GM18867 (cell line): ENCODE data around the gene SLC16A6.
"Not testable (repeated sequence)": the region's sequence is repeated elsewhere in the genome, so short reads cannot be mapped to it uniquely, and the experiment has no call there.

Experiments
- ATAC-seq: cut with Tn5 transposase; IDR thresholded peaks from one replicate; pipeline ENCODE4 v1.9.1; 2021; ENCODE audit warnings: mild to moderate bottlenecking, moderate library complexity; ENCODE audit not compliant: unreplicated experiment

Gene SLC16A6

DNA sequence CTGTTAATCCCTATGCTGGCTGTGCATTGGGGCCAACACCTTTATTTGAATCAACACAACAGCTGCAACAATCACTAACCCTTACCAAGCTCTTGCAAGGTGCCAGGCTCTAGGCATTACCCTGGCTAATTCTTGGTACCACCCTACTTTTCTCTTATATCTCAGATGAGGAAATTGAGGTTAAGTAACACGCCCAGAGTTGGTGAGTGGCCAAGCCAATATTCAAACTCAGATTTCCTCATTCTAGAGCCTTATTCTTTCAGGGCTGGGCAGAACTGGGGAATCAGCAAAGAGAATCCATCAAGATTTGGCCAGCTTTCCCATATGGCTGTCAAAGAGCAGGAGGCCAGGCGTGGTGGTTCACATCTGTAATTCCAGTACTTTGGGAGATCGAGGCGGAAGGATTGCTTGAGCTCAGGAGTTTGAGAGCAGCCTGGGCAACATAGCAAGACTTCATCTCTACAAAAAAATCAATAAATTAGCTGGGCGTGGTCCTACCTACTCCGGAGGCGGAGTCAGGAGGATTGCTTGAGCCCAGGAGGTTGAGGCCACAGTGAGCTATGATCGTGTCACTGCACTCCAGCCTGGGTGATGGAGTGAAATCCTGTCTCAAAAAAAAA lies 24.1 kb upstream of the SLC16A6 start:
- no peak for ATAC-seq

DNA sequence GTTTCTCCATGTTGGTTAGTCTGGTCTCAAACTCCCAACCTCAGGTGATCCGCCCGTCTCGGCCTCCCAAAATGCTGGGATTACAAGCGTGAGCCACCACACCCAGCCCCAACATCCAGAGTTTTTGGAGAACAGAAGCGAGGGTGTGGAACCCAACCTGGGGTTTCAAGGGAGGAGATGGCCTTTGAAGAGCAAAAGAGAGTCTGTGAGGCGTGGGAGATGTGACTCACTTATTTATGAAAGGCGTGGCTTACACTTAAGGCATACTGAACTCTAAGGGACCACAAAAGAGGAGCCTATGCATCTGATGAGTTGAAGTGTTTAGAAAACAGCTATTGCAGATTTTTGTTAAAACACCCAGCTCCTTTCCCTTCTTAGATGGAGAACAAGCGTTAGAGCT lies 19.2 kb upstream of the SLC16A6 start:
- ATAC-seq = no peak

DNA sequence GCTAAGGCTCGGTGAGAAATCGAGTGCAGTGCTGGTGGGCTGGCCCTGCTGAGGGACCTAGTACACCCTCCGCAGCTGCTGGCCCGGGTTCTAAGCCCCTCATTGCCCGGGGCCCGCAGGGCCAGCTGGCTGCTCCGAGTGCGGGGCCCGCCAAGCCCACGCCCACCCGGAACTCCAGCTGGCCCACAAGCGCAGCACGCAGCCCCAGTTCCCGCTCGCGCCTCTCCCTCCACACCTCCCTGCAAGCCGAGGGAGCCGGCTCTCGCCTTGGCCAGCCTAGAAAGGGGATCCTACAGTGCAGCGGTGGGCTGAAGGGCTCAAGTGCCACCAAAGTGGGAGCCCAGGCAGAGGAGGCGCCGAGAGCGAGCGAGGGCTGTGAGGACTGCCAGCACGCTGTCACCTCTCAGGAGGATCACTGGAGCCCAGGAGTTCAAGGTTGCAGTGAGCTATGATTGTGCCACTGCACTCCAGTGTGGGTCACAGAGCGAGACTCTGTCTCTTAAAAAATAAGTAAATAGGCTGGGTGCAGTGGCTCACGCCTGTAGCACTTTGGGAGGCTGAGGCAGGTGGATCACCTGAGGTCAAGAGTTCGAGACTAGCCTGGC lies 18.2 kb upstream of the SLC16A6 start:
- ATAC-seq = not testable (repeated sequence)

DNA sequence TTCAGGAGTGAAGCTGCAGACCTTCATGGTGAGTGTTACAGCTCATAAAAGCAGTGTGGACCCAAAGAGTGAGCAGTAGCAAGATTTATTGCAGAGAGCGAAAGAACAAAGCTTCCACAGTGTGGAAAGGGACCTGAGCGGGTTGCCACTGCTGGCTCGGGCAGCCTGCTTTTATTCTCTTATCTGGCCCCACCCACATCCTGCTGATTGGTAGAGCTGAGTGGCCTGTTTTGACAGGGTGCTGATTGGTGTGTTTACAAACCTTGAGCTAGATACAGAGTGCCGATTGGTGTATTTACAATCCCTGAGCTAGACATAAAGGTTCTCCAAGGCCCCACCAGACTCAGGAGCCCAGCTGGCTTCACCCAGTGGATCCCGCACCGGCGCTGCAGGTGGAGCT lies 17.6 kb upstream of the SLC16A6 start:
- not testable (repeated sequence) for ATAC-seq

DNA sequence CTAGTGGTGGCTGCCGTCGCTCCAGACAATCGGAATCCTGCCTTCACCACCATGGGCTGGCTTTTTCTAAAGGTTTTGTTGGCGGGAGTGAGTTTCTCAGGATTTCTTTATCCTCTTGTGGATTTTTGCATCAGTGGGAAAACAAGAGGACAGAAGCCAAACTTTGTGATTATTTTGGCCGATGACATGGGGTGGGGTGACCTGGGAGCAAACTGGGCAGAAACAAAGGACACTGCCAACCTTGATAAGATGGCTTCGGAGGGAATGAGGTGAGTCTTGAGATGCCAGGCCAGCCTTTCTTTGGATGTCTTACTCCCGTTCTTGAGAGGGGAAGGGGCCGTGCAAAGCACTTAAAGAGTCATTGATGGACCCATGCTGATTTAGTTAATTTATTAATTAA lies 16.5 kb upstream of the SLC16A6 start:
- ATAC-seq = no peak

DNA sequence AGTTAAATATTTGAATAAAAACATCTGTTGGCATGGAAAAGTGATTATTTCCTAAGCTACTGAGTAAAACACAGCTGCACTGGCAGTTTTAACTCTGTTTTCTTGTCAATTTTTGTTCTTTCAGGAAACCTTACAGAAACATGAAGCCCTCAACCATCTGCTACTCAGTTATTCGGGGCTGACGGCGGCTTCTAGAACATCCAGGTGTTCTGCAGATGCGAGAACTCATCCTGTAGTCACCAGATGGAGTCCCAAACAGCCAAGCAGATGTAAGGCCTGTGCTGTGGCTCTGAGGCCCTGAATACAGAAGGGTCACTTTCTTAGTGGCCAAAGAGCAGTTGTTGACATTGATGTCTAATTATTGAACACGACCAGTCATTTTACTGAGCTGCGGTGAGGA lies 15.9 kb upstream of the SLC16A6 start:
- no peak for ATAC-seq

DNA sequence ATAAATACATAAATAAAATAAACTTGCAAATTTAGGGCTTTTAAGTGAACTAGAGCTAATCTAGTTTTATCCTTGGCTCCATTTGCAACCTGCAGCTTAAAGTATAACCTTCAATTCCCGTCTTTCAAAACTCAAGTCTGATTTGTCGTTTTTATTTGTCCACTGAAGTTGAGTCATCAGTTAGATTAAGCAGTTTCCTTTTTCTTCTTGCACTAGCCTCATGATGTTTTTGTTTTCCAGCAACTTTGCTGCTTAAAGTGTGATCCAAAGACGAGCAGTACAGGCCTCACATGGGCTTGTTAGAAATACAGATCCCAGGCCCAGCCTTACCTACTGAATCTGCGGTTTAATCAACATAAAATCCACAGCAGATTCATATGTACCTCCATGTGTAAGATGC lies 14.2 kb upstream of the SLC16A6 start:
- no peak for ATAC-seq

DNA sequence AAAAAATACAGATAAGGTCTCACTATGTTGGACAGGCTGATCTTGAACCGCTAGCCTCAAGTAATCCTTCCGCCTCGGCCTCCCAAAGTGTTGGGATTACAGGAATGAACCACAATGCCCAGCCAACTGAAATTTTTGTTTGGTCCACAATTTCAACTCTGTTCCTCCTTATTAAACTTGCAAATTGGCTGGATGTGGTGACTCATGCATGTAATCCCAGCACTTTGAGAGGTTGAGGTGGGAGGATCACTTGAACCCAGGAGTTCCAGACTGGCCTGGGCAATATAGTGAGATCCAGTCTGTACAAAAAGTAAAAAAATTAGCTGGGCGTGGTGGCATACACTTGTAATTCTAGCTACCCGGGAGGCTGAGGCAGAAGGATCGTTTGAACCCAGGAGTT lies 13.8 kb upstream of the SLC16A6 start:
- ATAC-seq = no peak

DNA sequence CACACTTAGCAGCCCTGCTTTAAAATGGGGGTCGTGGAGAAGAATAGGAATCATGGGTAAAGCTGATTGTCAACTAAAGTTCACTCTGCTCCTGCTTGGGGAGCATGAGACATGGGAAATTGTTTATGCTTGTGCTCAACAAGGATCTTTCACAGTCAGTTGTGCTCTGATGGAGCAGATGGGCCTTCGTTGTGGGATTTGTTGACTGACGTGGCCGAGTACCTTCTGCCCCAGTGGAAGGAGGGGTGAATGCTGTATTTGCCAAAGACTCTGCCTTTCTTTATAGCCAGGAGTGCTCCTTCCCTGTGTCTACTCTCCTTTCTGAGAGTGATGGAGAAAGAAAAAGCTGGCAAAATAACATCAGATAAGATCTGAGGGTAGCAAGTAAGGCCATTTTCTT lies 11.7 kb upstream of the SLC16A6 start:
- no peak for ATAC-seq

DNA sequence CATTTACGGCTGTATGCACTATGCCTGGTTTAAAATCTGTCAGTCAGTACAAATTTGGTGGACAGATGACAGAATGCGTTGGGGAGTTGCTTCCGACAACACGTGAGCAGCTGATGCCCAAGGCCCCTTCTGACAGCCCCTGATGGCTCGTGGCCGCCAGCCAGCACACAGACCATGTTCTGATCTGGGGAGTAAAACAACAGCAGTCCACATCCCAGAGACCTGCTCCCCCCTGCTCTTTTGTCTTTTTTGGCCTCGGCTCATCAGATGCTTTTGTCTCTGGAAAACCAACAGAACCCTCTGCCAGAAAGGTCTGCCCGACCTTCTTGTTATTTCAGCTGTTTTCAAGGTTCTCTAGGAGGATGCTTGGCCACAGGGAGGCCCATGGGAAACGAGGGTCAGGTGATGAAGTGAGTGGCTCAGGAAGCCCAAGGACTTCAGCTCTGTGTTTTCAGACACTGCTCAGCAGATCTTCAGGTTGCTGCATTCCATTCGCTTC lies 11.2 kb upstream of the SLC16A6 start:
- no peak for ATAC-seq

DNA sequence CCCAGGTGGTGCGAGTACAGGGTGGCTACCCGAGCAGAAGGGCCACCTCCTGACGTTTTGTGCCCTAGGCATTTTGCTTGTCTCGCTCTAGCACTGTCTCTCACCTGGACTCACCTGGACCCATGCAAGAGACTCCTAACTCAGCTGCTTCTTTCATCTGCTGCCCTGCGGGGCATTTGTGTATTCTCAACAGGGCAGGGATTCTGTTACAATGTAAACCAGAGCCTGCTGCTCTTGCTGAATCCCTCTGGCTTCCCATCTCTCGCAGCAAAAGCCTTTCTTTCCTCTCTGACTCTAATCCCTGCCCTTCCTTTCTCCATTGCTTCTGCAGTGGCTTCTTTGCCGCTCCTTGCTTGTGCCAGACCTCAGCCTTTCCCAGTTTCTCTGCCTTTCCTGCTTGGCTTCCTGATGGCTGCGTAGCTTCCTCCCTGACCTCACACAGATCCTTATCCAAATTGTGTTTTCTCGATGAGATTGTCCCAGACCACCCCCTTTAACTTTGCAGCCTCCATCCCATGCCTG lies 10.6 kb upstream of the SLC16A6 start:
- no peak for ATAC-seq

DNA sequence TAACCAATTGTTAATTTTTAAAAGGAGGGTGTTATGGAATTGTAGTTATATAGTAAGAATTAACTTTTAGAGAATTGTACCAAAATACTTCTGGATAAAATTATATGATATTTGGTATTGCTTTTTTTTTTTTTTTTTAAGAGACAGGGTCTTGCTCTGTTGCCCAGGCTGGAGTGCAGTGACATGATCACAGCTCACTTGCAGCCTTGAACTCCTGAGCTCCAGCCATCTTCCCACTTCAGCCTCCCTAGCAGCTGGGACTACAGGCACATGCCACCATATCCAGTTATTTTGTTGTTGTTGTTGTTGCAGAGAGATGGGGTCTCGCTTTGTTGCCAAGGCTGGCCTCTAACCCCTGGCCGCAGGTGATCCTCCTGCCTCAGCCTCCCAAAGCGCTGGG lies 8.9 kb upstream of the SLC16A6 start:
- no peak for ATAC-seq

DNA sequence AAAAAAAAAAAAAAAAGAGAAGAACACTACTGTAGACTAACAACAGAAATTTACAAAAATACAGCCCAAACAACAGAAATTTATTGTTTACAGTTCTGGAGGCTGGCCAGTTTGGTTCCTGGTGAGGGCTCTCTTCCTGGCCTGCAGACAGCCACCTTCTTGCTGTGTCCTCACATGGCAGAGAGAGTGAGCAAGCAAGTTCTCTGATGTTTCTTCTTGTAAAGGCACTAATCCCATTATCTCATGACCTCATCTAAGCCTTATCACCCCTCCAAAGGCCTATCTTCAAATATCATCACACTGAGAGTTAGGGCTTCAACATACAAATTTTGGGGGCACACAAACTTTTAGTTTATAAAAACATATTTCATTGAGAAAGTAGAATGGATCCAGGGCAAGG lies 7.7 kb upstream of the SLC16A6 start:
- no peak for ATAC-seq

DNA sequence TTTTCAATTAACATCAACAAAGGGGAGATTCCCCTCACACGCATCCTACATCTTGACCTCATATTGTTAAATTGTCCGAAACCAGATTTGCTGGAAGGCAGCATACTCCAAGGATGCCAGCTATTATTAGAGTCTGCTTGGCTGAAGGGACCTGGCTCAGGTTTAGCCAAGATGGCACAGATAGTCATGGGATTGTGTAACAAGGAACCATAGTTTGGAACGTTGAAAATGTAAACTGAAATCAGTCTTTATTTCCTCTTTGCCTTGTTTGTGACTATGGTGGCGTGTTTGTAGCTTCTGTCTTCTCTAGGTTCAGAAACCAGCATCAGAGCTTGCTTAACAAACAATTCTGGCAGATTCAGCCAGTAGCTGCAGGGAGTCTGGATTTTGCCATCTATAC lies 6.3 kb upstream of the SLC16A6 start:
- ATAC-seq = no peak

DNA sequence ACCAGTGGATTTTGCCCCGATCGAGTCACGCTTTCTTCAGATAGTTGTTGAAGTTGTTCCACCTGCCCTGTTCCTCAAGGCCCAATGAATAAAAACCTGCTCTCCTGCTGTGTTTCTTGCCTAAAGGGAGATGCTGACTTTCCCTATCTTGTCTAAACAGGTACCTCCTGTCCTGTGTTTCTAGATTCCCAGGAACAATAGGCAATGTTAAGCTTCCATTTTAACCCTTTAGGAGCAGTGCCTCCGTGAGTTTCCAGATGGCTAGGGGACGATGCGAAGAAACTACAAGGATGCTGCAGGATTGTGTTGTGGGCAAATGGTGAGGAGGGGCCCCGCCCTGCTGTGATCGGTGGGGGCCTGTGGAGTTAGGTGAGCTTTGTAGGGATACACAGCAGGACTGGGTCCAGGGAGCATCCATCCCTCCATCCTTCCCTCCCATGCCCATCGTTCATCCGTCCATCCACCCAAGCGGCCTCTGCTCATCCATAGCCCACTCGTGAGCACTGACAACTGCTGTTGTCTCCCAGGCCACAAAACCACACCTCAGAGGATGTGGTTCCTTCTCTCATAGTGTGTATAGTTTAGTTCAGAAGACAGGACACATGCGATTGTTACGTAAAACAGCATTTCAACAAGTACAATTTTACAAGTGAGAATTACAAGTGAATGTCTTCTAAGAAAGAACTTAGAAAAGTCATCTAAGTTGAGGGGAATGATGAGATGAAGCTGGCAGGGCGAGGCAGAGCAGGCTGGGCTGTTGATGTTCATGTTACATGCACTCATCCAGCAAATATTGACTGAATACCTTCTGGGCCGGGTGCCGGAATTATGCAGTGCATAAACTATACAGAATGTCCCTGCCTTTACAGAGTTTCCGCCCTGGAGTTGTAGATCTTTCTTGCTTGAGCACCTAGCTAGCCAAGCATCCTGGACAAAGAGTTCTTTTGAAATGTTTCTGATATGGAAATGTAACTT lies 5.6 kb upstream of the SLC16A6 start:
- ATAC-seq = no peak

DNA sequence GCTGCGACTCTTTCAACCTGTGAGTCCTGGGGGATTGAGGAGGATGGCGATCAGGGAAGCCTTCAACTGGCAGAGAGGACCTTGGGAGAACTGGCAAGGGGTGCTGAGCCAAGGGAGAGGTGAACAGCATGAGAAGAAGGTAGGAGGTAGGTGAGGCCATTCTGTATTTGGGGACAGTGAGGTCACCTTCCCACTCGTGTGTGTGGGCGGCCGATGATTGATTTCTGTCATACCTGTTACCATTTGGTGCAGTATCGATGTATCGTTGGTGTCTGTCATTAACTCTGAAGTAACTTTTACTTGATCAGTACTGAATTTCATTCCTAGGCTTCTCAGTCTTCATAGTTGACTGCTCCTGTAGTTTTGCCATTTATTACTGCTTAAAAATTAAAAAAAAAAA lies 4.2 kb upstream of the SLC16A6 start:
- no peak for ATAC-seq

DNA sequence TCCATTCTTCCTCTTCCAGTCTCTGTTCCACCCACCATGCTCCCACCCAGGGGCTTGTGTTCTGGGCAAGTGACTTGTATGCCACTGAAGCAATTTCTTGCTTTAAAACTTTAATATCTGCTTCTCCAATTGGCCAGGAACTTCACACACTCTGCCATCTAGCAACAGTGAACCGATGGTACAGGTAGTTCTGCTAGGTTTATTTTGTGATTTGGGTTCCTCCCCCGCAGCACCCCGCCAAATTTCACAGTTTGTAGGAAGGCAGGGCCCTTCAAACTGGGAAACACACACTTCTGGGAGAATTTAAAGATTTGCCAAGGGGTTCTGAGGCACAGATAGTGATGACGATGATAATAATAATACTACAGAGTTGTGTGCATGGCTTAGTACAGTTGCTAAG lies 3.7 kb upstream of the SLC16A6 start:
- no peak for ATAC-seq

DNA sequence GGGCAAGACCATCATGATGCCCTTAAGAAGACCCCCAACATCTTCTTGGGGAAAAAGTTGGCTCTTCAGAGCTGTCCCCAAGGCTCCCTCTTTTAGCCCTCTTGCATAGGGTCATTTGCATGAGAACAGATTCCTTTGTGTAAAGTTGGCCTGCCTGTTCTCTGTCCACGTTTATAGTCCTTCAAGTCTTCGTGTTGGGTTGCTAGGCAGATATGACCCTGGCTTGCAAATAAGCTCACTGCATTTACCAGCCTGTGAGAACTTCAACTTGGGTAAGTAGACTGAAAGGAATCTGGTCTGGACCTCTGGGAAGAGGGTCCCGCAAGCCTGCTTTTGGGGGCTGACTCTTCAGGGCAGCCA lies 3.2 kb upstream of the SLC16A6 start:
- ATAC-seq = no peak

DNA sequence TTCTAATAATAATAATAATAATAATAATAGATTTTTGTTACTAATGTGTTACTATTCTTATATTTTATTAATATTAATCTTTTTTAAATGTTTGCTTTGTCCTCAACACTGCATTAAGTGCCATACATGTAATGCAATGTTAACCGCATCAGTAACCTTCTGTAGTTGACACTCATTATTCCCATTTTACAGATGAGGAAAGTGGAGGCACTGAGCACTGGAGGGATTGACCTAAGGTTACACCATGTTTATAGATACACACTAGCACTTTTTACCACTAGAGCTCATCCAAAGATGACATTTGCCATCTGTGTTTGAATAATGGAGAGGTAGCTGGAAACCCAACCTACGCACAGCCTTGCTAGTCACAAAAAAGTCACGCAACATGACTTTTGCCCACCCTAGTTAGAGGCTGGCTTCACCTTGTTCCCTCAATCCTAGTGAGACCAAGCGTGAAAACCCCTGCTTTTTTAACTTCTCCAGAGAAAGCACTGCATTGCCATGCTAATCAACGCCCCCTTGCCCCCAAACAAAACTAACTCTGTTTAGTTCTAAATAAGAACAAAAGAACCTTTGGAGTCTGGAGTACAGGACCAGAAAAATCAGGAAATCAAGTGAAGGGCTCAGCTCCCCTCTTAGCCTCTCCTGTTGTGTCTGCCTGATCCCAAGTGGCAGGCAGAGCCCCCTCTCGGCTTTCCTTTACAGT lies 2.7 kb upstream of the SLC16A6 start:
- ATAC-seq = no peak

DNA sequence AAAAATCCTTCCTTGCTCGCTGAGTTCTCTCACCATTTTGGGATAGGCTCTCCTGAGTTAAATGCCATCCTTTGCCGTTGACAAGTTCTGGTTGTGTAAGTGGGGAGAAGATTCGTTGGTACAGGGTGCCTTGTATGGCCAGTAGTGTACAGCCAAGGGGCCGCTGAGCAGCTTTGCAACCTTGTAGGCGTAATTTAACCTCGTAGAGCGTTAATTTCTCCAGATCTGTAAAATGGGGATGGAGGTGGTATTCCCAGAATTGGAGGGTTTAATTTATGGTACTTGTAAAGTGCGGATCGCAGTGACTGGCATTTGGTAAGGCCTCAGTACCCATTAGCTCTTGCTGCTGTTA lies 1.7 kb upstream of the SLC16A6 start:
- no peak for ATAC-seq
